T follicular helper cell (primary cell): ENCODE data around the gene PATL1.
"Not testable (repeated sequence)": the region's sequence is repeated elsewhere in the genome, so short reads cannot be mapped to it uniquely, and the experiment has no call there.

Experiments
- DNase-seq: peaks from one replicate; pipeline ENCODE4 v3.0.0-alpha.2; 2020; ENCODE audit warnings: low read depth
- total RNA-seq, 2 experiments: gene quantifications; one replicate each; lab custom pipeline; 2026; lab: John Stamatoyannopoulos, UW

PATL1 gene, protein sequence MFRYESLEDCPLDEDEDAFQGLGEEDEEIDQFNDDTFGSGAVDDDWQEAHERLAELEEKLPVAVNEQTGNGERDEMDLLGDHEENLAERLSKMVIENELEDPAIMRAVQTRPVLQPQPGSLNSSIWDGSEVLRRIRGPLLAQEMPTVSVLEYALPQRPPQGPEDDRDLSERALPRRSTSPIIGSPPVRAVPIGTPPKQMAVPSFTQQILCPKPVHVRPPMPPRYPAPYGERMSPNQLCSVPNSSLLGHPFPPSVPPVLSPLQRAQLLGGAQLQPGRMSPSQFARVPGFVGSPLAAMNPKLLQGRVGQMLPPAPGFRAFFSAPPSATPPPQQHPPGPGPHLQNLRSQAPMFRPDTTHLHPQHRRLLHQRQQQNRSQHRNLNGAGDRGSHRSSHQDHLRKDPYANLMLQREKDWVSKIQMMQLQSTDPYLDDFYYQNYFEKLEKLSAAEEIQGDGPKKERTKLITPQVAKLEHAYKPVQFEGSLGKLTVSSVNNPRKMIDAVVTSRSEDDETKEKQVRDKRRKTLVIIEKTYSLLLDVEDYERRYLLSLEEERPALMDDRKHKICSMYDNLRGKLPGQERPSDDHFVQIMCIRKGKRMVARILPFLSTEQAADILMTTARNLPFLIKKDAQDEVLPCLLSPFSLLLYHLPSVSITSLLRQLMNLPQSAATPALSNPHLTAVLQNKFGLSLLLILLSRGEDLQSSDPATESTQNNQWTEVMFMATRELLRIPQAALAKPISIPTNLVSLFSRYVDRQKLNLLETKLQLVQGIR
- 49.0 to 50.0 reads per million in 2 experiments for total RNA-seq

DNA sequence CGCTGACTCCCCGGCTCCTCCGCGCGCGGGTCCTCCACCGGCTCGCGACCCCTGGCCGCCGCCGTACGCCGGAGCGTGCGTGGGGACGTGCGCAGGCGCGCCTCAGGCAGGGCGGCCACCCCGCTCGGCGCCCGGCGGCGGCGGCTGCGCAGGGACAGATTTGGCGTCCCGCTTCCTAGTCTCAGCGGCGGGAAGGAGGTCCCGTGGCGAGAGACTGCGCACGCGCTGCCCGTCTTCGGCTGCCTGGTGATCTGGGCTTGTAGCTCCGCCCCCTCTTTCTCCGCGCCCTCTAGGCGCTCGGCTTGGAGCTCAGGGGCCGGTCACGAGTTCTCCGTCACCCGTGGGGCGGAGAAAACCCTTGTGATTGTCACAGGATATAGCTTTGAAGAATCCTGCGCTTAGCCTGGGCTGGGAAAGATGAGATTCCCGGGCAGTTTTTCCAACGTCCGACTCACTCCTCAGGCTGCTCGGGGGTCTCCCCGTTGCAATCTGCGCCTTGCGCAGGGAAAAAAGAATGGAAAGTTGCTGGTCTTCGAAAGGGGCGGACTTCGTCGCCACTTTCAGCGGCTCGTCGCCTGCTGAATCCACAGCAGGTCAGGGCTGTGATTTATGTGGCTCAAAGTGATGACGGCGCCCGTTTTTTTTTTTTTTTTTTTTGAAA lies at the start of gene PATL1:
Gene PATL1, minus strand, starts transcription at position 88 of the 661 bp plus-strand sequence. CDS start 142 bp downstream, outside the sequence.
- DNase-seq, result peak; percentile 99

DNA sequence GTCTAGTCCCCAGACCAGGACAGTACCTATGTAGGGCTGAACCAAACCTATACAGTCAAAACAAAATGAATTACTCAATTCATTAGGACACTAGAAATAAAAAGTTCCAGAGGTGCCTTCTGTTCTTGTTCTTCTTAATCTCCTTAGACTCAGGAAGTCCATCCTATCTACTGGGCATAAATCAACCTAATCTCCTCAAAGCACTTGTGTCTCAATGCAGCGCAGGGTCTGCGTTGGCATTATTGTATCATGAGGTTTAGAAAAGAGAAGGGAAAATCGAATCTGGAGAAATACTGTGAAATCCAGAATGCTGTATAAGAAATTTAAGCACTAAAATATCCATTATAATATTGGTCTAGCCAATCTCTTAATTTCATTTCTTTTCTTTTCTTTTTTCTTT lies 47.2 kb upstream of the PATL1 start:
- DNase-seq, result no peak

DNA sequence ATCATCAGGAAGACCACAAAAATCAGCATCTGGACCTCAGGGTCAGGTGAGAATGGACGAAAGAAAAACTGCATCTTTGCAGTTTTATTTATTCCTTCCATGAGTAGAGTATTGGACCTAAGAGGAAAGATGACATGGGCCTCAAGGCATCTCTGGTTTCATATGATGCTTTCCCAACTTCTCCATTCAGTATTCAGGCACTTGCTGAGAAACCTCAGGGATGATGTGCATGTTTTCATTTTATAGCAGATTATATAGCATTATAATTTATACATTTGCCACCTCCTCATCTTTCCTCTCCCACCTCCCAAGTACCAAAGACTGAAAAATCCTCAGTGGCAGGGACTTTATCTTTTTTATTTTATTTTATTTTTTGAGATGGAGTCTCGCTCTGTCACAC lies 44.9 kb upstream of the PATL1 start, which contains the start of gene OR10V1:
Gene OR10V1, minus strand, starts transcription at position 101 of the 400 bp plus-strand sequence. Its CDS starts 0 bp downstream, at position 101.
- no peak for DNase-seq

DNA sequence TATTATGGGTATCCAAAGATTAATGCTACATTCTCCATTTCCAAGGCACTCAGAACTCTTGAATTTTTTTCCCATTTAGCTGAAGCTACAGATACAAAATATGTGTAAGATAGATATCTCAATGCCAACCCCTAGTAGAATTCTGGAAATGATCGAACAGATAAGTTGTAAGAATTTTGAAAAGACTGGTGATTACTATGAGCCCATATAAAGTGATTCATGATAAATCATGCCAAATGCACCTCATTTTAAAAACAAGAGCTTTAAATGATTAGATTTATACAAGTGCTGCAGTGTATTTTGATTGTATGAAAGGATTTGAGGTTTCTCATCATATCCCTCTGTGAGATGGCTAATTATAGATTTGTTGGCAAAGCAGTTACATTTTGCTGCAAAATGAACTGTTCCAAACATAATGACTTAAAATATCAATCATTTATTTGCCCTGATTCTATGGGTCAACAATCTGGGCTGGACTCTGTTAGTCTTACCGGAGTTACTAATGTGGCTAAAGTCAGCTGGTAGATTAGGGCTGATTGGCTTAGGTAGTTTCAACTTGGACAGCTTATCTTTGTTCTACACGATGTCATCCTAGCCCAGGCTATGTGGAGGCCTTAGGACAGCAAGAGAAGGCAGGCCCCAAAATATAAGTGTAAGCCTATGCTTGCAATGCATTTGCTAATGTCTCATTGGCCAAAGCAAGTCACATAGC lies 41.5 kb upstream of the PATL1 start:
- no peak for DNase-seq

DNA sequence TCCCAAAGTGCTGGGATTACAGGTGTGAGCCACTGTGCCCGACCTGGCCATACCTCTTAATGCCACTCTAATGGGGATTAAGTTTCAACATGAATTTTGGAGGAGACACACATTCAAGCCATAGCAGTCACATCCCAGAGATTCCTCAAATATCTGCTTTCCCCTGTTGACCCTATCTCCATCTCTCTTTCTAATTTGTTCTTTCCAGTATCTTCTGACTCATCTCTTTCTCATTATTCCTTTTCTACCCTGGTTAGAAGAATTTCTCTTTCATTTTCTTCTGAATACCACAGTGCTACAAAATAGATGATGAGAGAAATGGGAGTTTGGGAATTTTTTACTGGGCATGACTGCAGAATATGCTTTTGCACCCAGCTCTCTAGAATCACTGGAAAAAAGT lies 39.7 kb upstream of the PATL1 start:
- no peak for DNase-seq

DNA sequence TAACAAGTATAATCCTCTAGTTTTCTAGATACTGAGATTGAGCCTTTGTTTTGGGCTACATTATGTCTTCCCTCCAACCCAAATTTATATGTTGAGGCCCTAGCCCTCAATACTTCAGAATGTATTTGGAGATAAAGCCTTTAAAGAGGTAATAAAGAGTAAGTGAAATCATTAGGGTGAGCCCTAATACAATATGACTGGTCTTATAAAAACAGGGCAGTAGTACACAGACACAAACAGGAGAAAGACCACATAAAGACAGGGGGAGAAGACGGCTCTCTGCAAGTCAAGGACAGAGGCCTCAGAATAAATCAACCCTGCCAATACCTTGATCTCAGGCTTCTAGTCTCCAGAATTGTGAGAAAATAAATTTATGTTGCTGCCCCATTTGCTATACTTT lies 38.5 kb upstream of the PATL1 start:
- DNase-seq, result no peak

DNA sequence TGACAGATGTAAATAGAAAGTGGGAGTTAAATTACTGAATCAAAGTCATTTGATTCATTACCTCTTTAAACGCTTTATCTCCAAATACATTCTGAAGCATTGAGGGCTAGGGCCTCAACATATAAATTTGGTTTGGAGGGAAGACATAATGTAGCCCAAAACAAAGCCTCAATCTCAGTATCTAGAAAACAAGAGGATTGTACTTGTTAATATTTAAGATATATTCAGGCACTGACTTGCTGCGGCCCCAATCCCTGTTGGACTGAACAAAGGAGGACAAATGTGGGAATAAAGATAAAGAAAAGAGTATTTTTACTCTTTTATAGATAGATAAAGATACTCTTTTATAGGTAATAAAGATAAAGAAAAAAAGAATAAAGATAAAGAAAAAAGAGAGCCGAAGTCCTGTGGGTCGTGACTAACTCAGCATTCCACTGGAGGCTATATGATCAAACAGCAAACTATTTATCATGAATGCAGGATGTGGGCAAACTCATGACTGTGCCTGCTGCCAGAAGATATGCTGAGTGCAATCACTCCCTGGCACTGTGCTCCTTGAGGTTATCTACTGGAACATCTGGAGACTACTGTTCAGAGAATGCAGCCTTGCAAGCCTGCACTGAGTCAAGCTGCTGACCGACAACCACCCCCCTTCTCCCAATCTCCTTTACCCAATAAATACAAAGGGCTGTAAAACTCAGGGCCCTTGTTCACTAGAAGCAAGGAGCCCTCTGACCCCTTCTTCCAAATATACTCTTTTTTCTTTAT lies 37.9 kb upstream of the PATL1 start:
- no peak for DNase-seq

DNA sequence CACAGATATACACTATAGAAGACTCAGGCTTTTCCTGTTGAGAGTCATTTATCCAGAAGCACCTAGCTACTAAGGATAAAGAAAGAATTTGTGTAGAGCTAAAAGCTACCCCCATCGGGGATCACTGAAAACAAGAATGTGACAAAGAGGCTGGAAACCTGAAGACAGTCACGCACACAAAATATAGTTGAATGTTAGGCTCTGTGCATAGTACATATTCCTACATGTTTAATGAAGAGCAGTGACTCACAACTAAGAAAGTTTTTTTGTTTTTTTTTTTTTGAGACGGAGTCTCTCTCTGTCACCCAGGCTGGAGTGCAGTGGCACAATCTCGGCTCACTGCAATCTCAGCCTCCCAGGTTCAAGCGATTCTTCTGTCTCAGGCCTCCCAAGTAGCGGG lies 36.5 kb upstream of the PATL1 start:
- DNase-seq, result no peak

DNA sequence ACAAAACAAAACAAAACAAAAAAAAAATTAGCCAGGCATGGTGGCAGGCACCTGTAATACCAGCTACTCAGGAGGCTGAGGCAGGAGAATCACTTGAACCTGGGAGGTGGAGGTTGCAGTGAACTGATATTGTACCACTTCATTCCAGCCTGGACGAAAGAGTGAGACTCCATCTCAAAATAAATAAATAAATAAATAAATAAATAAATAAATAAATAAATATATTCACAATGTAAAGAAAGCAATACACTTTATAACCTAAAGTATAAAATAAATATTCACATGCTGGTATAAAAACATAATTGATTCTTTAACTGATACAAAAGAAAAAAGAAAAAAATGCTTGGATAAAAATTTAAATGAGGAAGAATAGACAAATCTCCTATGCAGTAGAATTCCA lies 34.7 kb upstream of the PATL1 start:
- not testable (repeated sequence) for DNase-seq

DNA sequence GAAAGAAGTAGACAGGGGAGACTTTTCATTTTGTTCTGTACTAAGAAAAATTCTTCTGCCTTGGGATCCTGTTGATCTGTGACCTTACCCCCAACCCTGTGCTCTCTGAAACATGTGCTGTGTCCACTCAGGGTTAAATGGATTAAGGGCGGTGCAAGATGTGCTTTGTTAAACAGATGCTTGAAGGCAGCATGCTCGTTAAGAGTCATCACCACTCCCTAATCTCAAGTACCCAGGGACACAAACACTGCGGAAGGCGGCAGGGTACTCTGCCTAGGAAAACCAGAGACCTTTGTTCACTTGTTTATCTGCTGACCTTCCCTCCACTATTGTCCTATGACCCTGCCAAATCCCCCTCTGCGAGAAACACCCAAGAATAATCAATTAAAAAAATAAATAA lies 31.3 kb upstream of the PATL1 start:
- DNase-seq, result not testable (repeated sequence)

DNA sequence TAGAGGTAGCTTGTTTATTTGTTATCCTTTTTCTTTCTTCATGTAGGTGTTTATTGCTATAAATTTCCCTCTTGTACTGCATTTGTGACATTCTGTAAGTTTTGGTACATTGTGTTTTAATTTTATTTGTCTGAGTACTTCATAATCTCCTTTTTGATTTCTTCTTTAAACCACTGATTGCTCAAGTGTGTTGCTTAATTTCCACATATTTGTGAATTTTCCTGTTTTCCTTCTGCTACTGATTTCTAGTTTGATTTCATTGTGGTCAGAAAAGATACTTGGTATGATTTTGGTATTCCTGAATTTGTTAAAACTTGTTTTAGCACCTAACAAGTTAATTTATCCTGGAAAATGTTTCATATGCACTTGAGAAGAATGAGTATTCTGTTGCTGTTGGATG lies 29.7 kb upstream of the PATL1 start:
- DNase-seq, result no peak

DNA sequence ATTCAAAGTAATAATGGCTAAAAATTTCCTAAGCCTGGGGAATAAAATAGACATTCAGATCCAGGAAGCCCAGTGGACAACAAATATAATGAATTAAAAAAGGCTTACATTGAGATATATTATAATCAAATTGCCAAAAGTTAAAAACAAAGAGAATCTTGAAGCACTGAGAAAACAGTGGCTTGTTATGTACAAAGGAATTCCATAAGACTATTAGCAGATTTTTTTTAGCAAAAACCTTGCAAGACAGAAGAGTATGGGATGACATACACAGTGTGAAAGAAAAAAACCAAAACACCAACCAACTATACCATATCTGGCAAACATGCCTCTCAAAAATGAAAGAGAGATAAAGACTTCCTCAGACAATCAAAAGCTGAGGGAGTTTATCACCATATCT lies 24.1 kb upstream of the PATL1 start:
- no peak for DNase-seq

DNA sequence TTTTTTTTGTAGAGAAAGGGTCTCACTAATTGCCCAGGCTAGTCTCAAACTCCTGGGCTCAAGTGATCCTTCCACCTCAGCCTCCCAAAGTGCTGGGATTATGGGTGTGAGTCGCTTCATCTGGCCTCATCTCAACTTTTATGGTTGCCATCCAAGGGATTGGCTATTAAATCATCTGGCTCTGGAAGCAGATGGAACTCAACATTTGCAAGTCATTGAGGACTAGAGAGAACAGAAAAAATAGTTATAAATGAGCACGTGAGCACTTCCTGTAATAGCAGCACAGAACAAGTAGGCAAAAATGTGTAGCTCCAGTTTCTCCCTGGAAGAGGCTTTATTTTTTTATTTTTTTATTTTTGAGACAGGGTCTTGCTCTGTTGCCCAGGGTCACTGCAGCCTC lies 22.3 kb upstream of the PATL1 start:
- DNase-seq, result no peak

DNA sequence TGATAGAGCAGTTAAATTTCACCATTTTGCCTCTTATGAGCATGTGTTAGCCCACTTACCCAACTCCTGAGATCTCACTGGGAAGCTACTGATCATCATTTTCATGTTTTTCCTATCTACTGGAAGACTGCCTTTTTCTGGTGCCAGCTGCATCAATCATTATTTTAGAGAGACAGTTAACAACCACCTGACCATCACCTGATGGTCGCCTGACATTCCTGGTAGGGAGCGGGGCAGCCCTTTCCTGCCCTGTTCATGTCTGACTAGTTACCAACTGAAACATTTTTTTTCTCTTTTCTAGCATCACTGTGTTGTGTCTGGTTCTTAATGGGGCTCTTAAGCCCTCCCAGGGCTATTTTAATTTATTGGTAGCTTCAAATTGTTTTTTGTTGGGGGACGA lies 20.2 kb upstream of the PATL1 start:
- DNase-seq, result no peak

DNA sequence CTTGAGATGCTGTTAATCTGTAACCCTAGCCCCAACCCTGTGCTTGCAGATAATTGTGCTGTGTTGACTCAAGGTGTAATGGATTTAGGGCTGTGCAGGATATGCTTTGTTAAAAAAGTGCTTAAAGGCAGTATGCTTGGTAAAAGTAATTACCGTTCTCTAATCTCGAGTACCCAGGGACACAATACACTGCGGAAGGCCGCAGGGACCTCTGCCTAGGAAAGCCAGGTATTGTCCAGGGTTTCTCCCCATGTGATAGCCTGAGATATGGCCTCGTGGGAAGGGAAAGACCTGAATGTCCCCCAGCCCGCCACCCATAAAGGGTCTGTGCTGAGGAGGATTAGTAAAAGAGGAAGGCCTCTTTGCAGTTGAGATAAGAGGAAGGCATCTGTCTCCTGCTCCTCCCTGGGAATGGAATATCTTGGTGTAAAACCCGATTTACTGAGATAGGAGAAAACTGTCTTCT lies 12.5 kb upstream of the PATL1 start:
- DNase-seq, result not testable (repeated sequence)

DNA sequence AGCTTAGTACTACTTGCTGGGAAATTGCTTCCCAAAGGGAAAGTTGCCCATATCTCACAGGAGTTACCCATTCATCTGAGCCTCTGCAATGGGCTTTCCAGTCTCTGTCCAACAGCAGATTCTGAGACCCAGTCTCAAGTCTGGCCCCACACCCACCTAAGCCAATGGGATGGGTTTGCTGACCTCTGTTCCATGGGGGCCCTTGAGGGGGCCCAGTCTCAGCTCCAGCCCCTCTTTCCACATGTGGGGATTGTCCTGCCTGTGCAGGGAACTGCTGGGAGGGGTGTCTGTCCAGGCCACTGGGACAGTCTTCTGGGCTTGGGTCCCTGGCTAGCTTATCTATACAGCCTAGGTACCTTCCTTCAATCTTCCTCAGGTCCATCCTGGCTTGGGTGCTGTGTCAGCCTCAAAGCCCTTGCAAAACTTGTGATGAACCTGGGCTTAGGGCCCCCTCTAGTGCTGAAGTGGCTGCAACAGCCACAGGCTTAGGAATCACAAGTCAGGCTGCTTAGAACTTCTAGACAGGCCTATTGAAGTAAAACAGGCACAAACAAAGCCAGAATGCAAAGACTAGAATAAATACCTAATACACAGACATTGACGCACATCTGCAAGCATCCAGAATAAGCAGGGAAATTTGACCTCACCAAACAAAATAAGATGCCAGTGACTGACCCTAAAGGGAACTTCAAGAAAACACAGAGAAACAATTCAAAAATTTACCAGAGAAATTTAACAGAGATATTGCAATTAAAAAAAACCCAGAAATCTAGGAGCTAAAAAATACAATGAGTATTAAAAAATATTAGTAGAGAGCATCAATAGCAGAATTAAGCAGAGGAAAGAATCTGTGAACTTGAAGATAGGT lies 11.7 kb upstream of the PATL1 start:
- DNase-seq, result peak; percentile 27

DNA sequence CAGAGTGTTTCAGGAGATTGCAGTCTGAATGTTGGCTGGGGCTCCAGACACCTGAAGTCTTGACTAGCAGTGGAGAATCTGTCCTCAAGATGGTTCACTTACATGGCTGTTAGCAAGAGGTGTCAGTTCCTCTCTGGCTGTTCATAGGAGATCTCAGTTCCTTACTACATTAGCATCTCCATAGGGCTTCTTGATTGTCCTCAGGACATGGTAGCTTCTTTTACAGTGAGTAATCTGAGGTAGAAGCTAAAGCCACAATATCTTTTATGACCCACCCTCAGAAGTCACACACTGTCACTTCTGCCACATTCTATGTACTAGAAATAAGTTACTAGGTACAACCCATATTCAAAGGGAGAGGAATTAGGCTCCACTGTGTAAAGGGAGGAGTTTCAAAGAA lies 10.5 kb upstream of the PATL1 start:
- DNase-seq, result no peak

DNA sequence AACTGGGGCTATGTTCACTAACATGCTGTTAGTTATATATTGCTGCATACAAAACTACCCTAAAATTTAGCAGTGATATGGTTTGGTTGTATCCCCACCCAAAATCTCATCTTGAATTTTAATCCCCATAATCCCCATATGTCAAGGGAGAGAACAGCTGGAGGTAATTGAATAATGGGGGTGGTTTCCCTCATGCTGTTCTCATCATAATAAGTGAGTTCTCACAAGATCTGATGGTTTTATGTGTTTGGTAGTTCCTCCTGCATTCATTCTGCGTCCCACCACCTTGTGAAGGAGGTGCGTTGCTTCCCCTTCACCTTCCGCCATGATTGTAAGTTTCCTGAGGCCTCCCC lies 10.0 kb upstream of the PATL1 start:
- DNase-seq, result no peak

DNA sequence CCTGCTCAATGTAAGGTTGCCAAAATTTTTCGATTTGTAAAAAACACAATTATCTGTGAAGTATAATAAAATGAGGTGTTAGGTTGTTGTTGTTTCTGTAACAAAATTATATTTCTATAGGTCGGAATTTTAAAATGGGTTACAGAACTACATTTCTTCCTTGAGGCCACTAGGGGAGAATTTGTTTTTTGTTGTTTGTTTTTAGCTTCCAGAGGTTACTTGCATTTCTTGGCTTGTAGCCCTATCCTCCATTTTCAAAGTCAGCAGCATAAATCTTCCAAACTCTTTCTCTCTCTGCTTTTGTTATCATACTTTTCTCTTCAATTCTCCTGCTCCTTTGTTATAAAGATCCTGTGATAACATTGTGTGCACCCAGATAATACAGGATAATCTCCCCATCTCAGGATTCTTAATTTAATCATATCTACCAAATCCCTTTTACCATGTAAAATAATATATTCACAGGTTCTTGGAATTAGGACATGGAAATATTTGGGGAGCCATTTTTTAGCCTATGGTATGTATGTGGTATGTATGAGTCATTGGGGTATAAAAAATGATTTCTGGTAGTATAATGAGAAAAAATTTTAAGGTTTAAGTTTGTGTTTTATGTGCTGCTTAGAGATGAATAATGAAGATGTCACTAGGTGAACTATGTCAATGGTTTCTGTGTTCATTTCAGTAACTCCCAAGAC lies 9.4 kb upstream of the PATL1 start:
- DNase-seq, result no peak
